Caco-2 (cell line): ENCODE results near the gene PTGES2. TPM values are rescaled to one million over a fixed set of nuclear protein-coding genes. Genes with fewer than 3 reads are reported as not detected.
"Not testable (repeated sequence)": the region's sequence is repeated elsewhere in the genome, so short reads cannot be mapped to it uniquely, and the experiment has no call there.

Source experiments
- BruUV-seq: library from RNA; stranded (reverse); fragments of 400-500 nt; replicated peaks from 2 replicates; lab custom pipeline; 2021; lab: Mats Ljungman, UMichigan
- CTCF ChIA-PET: fragments of 300-600 bp; sonication (Branson Sonifier 250); formaldehyde crosslinking; loops from one replicate; lab custom pipeline; 2022; ENCODE audit warnings: antibody characterized with exemption; lab: Charles Lee
- POLR2A ChIA-PET: fragments of 300-600 bp; sonication (Branson Sonifier 250); formaldehyde crosslinking; loops from one replicate; lab custom pipeline; 2022; ENCODE audit warnings: antibody characterized with exemption; lab: Charles Lee
- DNase-seq, 2 experiments: peaks; one replicate each; pipeline versions ENCODE4 v3.0.0 to v3.0.0-alpha.2; 2020 to 2022
- H3K27me3 ChIP-seq: replicated peaks from 2 replicates; pipeline ENCODE4 v1.6.0; 2011; ENCODE audit warnings: low read length; ENCODE audit not compliant: control insufficient read depth, insufficient read depth
- H3K36me3 ChIP-seq: 2 replicates; pipeline ENCODE4 v1.5.1; 2011; ENCODE audit warnings: low read length; ENCODE audit not compliant: control insufficient read depth, insufficient read depth
- H3K4me1 ChIP-seq: fragments of 250-450 bp; sonication (Bioruptor Pico); 2 replicates; pipeline ENCODE4 v1.5.1; 2020; ENCODE audit warnings: mild to moderate bottlenecking
- H3K4me3 ChIP-seq: 2 replicates; pipeline ENCODE4 v1.5.1; 2011; ENCODE audit warnings: low read depth, mild to moderate bottlenecking, control low read depth, low read length
- H3K9me3 ChIP-seq: fragments of 250-450 bp; sonication (Bioruptor Pico); 2 replicates; pipeline ENCODE4 v1.5.1; 2020; ENCODE audit warnings: mild to moderate bottlenecking, moderate library complexity
- H3K27ac Mint-ChIP-seq: one replicate; pipeline ENCODE4 v1.8.0; 2022; ENCODE audit warnings: mixed read lengths; ENCODE audit not compliant: unreplicated experiment
- H3K27me3 Mint-ChIP-seq: one replicate; pipeline ENCODE4 v1.8.0; 2022; ENCODE audit warnings: mixed read lengths; ENCODE audit not compliant: insufficient read depth, unreplicated experiment
- H3K36me3 Mint-ChIP-seq: one replicate; pipeline ENCODE4 v1.8.0; 2022; ENCODE audit warnings: mild to moderate bottlenecking, mixed read lengths; ENCODE audit not compliant: insufficient read depth, unreplicated experiment
- H3K4me1 Mint-ChIP-seq: one replicate; pipeline ENCODE4 v1.8.0; 2022; ENCODE audit warnings: low read depth, mixed read lengths; ENCODE audit not compliant: unreplicated experiment
- H3K4me3 Mint-ChIP-seq: one replicate; pipeline ENCODE4 v1.8.0; 2022; ENCODE audit warnings: mild to moderate bottlenecking, moderate library complexity, mixed read lengths; ENCODE audit not compliant: unreplicated experiment
- H3K9me3 Mint-ChIP-seq: one replicate; pipeline ENCODE4 v1.8.0; 2022; ENCODE audit warnings: mixed read lengths; ENCODE audit not compliant: unreplicated experiment
- intact Hi-C: fragments of 100-400 bp; cut with micrococcal nuclease; formaldehyde crosslinking; loops from one replicate; pipeline ENCODE4 v1.10.0; 2022; ENCODE audit not compliant: unreplicated experiment
- total RNA-seq: library from RNA; stranded (reverse); gene quantifications from 2 replicates; pipeline ENCODE4 v1.2.3, GENCODE V29; 2022
- TF ChIP-seq, protein P1 (sequence below), 2 experiments: fragments of 200-600 bp in 1 of 2; IDR thresholded peaks; 1 replicate in 1 of 2; 2 replicates in 1 of 2; pipeline versions ENCODE4 v1.5.1 to v1.8.0; 2011 to 2022; ENCODE audit warnings: antibody characterized with exemption in 1 of 2, control low read depth in 1 of 2, inconsistent platforms in 1 of 2, low read depth in 1 of 2, low read length in 1 of 2, mild to moderate bottlenecking in 1 of 2, moderate library complexity in 1 of 2; ENCODE audit not compliant: insufficient read depth in 1 of 2, severe bottlenecking in 1 of 2, unreplicated experiment in 1 of 2

Gene PTGES2
- total RNA-seq, 1 experiment from 2014 or later = 123 TPM

DNA sequence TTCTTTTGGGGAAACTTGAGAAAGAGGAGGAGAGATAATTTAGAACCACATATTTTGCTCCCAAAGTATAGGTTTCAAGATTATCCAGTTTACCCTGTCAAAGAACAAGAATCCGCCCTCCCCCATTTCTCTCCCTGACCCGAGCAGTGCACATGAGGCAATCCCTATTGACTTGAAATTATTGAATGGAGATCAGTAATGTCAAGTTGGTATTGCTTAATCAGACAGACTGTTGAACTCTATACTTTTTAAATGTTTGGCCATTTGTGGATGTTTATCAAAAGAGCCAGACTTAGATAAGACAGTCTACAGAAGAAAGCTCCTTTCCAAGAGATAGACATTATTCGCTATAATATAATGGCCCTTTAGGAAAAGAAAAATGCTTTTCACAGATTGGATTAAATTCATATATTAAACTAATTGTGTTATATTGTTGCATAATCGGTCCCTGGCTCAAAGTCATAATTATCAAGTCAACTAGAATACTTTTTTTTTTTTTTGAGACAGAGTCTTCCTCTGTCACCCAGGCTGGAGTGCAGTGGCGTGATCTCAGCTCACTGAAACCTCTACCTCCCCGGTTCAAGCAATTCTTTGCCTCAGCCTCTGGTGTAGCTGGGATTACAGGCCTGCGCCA lies 54.2 kb downstream of the PTGES2 start:
- Mint-ChIP-seq H3K4me1 (peaks cover 39% of the 10 kb centered on the region), H3K9me3 (no peaks in the 10 kb centered on the region), H3K27ac (no peak overlapping the region), H3K36me3 (peaks cover 11% of the 10 kb centered on the region), H3K4me3 (no peak overlapping the region), H3K27me3 (no peaks in the 10 kb centered on the region)
- ChIA-PET CTCF (interaction anchor here (1.7 kb wide), 1 partner anchor 18 kb away, joined by 4 read pairs; no protein-coding TSS in a partner anchor), POLR2A (no interaction called here)
- Histone ChIP-seq H3K9me3 (no peaks in the 10 kb centered on the region), H3K27me3 (no peaks in the 10 kb centered on the region), H3K36me3 (no peaks in the 10 kb centered on the region), H3K4me1 (peaks cover 39% of the 10 kb centered on the region), H3K4me3 (no peak overlapping the region)
- intact Hi-C loops = no loop called here
- TF ChIP-seq, protein P1, sequence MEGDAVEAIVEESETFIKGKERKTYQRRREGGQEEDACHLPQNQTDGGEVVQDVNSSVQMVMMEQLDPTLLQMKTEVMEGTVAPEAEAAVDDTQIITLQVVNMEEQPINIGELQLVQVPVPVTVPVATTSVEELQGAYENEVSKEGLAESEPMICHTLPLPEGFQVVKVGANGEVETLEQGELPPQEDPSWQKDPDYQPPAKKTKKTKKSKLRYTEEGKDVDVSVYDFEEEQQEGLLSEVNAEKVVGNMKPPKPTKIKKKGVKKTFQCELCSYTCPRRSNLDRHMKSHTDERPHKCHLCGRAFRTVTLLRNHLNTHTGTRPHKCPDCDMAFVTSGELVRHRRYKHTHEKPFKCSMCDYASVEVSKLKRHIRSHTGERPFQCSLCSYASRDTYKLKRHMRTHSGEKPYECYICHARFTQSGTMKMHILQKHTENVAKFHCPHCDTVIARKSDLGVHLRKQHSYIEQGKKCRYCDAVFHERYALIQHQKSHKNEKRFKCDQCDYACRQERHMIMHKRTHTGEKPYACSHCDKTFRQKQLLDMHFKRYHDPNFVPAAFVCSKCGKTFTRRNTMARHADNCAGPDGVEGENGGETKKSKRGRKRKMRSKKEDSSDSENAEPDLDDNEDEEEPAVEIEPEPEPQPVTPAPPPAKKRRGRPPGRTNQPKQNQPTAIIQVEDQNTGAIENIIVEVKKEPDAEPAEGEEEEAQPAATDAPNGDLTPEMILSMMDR (IDR thresholded peaks at IDR 0.05; ENCODE audit: insufficient read depth in 1 of 2, low read depth in 1 of 2, low read length in 1 of 2, severe bottlenecking in 1 of 2, unreplicated experiment in 1 of 2) = no peak
- DNase-seq = peak in 1 of 2 experiments; percentile 31
- no TSS peak for BruUV-seq

GRCh38 chr9:128072144-128073021 lies 55.1 kb downstream of the PTGES2 start:
- Mint-ChIP-seq H3K36me3 (peaks cover 11% of the 10 kb centered on the region), H3K27ac (peak overlapping the region; percentile 17), H3K9me3 (no peaks in the 10 kb centered on the region), H3K27me3 (no peaks in the 10 kb centered on the region), H3K4me1 (peaks cover 31% of the 10 kb centered on the region), H3K4me3 (no peak overlapping the region)
- DNase-seq = no peak
- Histone ChIP-seq H3K4me3 (no peak overlapping the region), H3K36me3 (no peaks in the 10 kb centered on the region), H3K27me3 (no peaks in the 10 kb centered on the region), H3K4me1 (peaks cover 29% of the 10 kb centered on the region), H3K9me3 (no peaks in the 10 kb centered on the region)
- BruUV-seq = no TSS peak
- ChIA-PET POLR2A (no interaction called here), CTCF (interaction anchor here (0.6 to 1.7 kb wide), 3 partner anchors 19 to 405 kb away, joined by 3 to 5 read pairs (median 4); no protein-coding TSS in a partner anchor)
- TF ChIP-seq, protein P1 (IDR thresholded peaks at IDR 0.05; ENCODE audit: insufficient read depth in 1 of 2, low read depth in 1 of 2, low read length in 1 of 2, severe bottlenecking in 1 of 2, unreplicated experiment in 1 of 2) = no peak
- intact Hi-C loops = no loop called here

GRCh38 chr9:128071475-128071874 lies 56.1 kb downstream of the PTGES2 start:
- POLR2A ChIA-PET, BruUV-seq: not testable (repeated sequence)

More at GRCh38 chr9:128071475-128071874, 56.1 kb downstream of the PTGES2 start:
- Mint-ChIP-seq H3K4me1 (peaks cover 24% of the 10 kb centered on the region), H3K27ac (peak overlapping the region; percentile 17)
- intact Hi-C loops, H3K9me3 ChIP-seq, H3K36me3 ChIP-seq, H3K4me3 ChIP-seq, DNase-seq, H3K36me3 Mint-ChIP-seq, H3K4me3 Mint-ChIP-seq, H3K9me3 Mint-ChIP-seq, H3K27me3 Mint-ChIP-seq, H3K27me3 ChIP-seq: not testable (repeated sequence)
- H3K4me1 ChIP-seq = peaks cover 27% of the 10 kb centered on the region
- CTCF ChIA-PET = interaction anchor here (1.6 kb wide), 1 partner anchor 46 kb away, joined by 5 read pairs; no protein-coding TSS in a partner anchor
